GM12864 (cell line): ENCODE measurements around the gene GMPR2.
"Not testable (repeated sequence)": the region's sequence is repeated elsewhere in the genome, so short reads cannot be mapped to it uniquely, and the experiment has no call there.

Experiments
- DNase-seq: peaks from one replicate; pipeline ENCODE4 v3.0.0-alpha.2; 2011; ENCODE audit warnings: low read depth
- H3K4me3 ChIP-seq: 2 replicates; pipeline ENCODE4 v1.5.1; 2011; ENCODE audit warnings: mild to moderate bottlenecking, low read depth, low read length, control low read depth
- CTCF ChIP-seq: IDR thresholded peaks from 2 replicates; pipeline ENCODE4 v1.5.1; 2011; ENCODE audit warnings: low read depth, mild to moderate bottlenecking, moderate library complexity, low read length, control low read depth, inconsistent platforms; ENCODE audit errors: missing control alignments

Gene GMPR2

GRCh38 chr14:24194186-24194872 is 38.4 kb upstream of the GMPR2 start:
- no peak for DNase-seq
- no peak for TF ChIP-seq CTCF
- H3K4me3 ChIP-seq: peak overlapping the region; percentile 94

- peak overlapping the region; percentile 94 for H3K4me3 ChIP-seq
- TF ChIP-seq CTCF: no peak
- no peak for DNase-seq
Measured at GRCh38 chr14:24194873-24195185, 37.9 kb upstream of the GMPR2 start.

GRCh38 chr14:24195186-24196070 is 37.3 kb upstream of the GMPR2 start, which contains the start of gene TM9SF1:
TM9SF1 (minus strand) TSS chr14:24195441; CDS start chr14:24195019, 422 bp downstream.
- no peak for TF ChIP-seq CTCF
- H3K4me3 ChIP-seq: peak within 1 kb of the TSS; percentile 94
- DNase-seq: peak; percentile 72

GRCh38 chr14:24196071-24197055 is 36.4 kb upstream of the GMPR2 start:
- DNase-seq: no peak
- TF ChIP-seq CTCF: no peak
- H3K4me3 ChIP-seq: peak overlapping the region; percentile 94

- H3K4me3 ChIP-seq: peak overlapping the region; percentile 94
- TF ChIP-seq CTCF: no peak
- DNase-seq: no peak
Measured at GRCh38 chr14:24197056-24197450, 35.7 kb upstream of the GMPR2 start.

- no peak for DNase-seq
- no peak for TF ChIP-seq CTCF
- no peak overlapping the region for H3K4me3 ChIP-seq
Measured at GRCh38 chr14:24198814-24199524, 33.8 kb upstream of the GMPR2 start.

- DNase-seq, H3K4me3 ChIP-seq: not testable (repeated sequence)
Measured at GRCh38 chr14:24202538-24202937, 30.2 kb upstream of the GMPR2 start.

- H3K4me3 ChIP-seq, DNase-seq: not testable (repeated sequence)
Measured at GRCh38 chr14:24203249-24203886, 29.4 kb upstream of the GMPR2 start.
